A549 (cell line): ENCODE data around the gene LARGE1. TPM values are rescaled to one million over a fixed set of nuclear protein-coding genes. Genes with fewer than 3 reads are reported as not detected.

ENCODE experiments used
- ATAC-seq, 2 experiments: fragments of 200-7000 bp in 1 of 2; fragments of >200 bp in 1 of 2; cut with Nextera tagmentation in 1 of 2; cut with Tn5 transposase in 1 of 2; 3 replicates each; pipeline versions ENCODE4 v1.8.0 to v1.9.1; 2018 to 2020; ENCODE audit warnings: mild to moderate bottlenecking in 1 of 2, moderate library complexity in 1 of 2
- CTCF ChIA-PET: fragments of 300-600 bp; sonication (Branson Sonifier 250); formaldehyde crosslinking; extraction: SDS; loops from one replicate; lab custom pipeline; 2021; ENCODE audit warnings: antibody characterized with exemption, inconsistent platforms; lab: Yijun Ruan, JAX
- POLR2A ChIA-PET: fragments of 350-600 bp; formaldehyde crosslinking; extraction: SDS; loops from one replicate; lab custom pipeline; 2021; ENCODE audit warnings: antibody characterized with exemption, inconsistent platforms; lab: Yijun Ruan, JAX
- DNase-seq, 2 experiments: peaks; one replicate each; pipeline versions ENCODE4 v3.0.0 to v3.0.0-alpha.2; 2011 to 2016; ENCODE audit warnings: low read depth in 1 of 2, low spot score in 1 of 2
- FAIRE-seq: peaks from 2 replicates; lab custom pipeline; 2011; peaks lifted over from hg19 to GRCh38; lab: Jason Lieb, UNC
- H3K27ac ChIP-seq, 2 experiments: fragments of >200 bp; sonication (Bioruptor Twin); formaldehyde crosslinking; 3 replicates each; pipeline ENCODE4 v1.5.1; 2016 to 2017
- H3K4me1 ChIP-seq: fragments of >200 bp; sonication (Bioruptor Twin); formaldehyde crosslinking; 3 replicates; pipeline ENCODE4 v1.6.1; 2016
- H3K4me2 ChIP-seq: fragments of >200 bp; sonication (Bioruptor Twin); formaldehyde crosslinking; 3 replicates; pipeline ENCODE4 v1.6.1; 2016
- H3K4me3 ChIP-seq: fragments of >200 bp; sonication (Bioruptor Twin); formaldehyde crosslinking; 3 replicates; pipeline ENCODE4 v1.5.1; 2016
- H3K9me3 ChIP-seq: fragments of >200 bp; sonication (Bioruptor Twin); formaldehyde crosslinking; 3 replicates; pipeline ENCODE4 v1.6.1; 2016
- BHLHE40 ChIP-seq: IDR thresholded peaks from 2 replicates; pipeline ENCODE4 v1.6.1; 2012; ENCODE audit warnings: low read depth, low read length, inconsistent platforms
- CHD2 ChIP-seq: fragments of 150-350 bp; IDR thresholded peaks from 2 replicates; pipeline ENCODE4 v1.6.1; 2014; ENCODE audit warnings: low read length; ENCODE audit not compliant: partially characterized antibody
- CHD4 ChIP-seq: fragments of 200-600 bp; sonication (generic); IDR thresholded peaks from 2 replicates; pipeline ENCODE4 v1.6.1; 2016; ENCODE audit warnings: antibody characterized with exemption, mild to moderate bottlenecking, borderline replicate concordance
- E2F6 ChIP-seq: IDR thresholded peaks from 2 replicates; pipeline ENCODE4 v1.6.1; 2012; ENCODE audit warnings: low read depth, borderline replicate concordance
- EP300 ChIP-seq, 2 experiments: fragments of >200 bp; sonication (Bioruptor Twin); formaldehyde crosslinking; IDR thresholded peaks; 2 replicates in 1 of 2; 3 replicates in 1 of 2; pipeline ENCODE4 v1.6.1; 2016 to 2017
- FOSB ChIP-seq: fragments of 250-450 bp; sonication (Bioruptor Pico); IDR thresholded peaks from 2 replicates; pipeline ENCODE4 v1.5.0; 2020; ENCODE audit warnings: mild to moderate bottlenecking, moderate library complexity
- FOSL2 ChIP-seq, 2 experiments: fragments of 450-650 bp in 1 of 2; fragments of >200 bp in 1 of 2; sonication (Bioruptor Twin) in 1 of 2; formaldehyde crosslinking; IDR thresholded peaks; 2 replicates each; pipeline versions ENCODE4 v1.5.0 to v1.6.1; 2016 to 2020; ENCODE audit warnings: mild to moderate bottlenecking in 1 of 2, moderate library complexity in 1 of 2
- GATA3 ChIP-seq: IDR thresholded peaks from 2 replicates; pipeline ENCODE4 v1.6.1; 2012; ENCODE audit warnings: borderline replicate concordance
- HES2 ChIP-seq: fragments of >200 bp; sonication (Bioruptor Twin); formaldehyde crosslinking; IDR thresholded peaks from 2 replicates; pipeline ENCODE4 v1.6.1; 2016
- HMGXB4 ChIP-seq: fragments of 250-450 bp; sonication (Bioruptor Pico); IDR thresholded peaks from 2 replicates; pipeline ENCODE4 v1.5.0; 2021; ENCODE audit warnings: mild to moderate bottlenecking, moderate library complexity, borderline replicate concordance
- HOXB13 ChIP-seq: fragments of 250-450 bp; sonication (Bioruptor Pico); IDR thresholded peaks from 2 replicates; pipeline ENCODE4 v1.5.0; 2020; ENCODE audit warnings: low read depth, mild to moderate bottlenecking, moderate library complexity
- HOXB5 ChIP-seq: fragments of 250-450 bp; sonication (Bioruptor Pico); IDR thresholded peaks from 2 replicates; pipeline ENCODE4 v1.5.0; 2020; ENCODE audit warnings: mild to moderate bottlenecking, moderate library complexity
- KDM1A ChIP-seq: fragments of 200-600 bp; sonication (generic); IDR thresholded peaks from 2 replicates; pipeline ENCODE4 v1.6.1; 2016; ENCODE audit warnings: low read depth, mild to moderate bottlenecking
- MAZ ChIP-seq: fragments of 150-350 bp; IDR thresholded peaks from 2 replicates; pipeline ENCODE4 v1.6.1; 2014; ENCODE audit warnings: antibody characterized with exemption, low read depth, low read length, borderline replicate concordance
- NPAS2 ChIP-seq: fragments of 250-450 bp; sonication (Bioruptor Pico); IDR thresholded peaks from 2 replicates; pipeline ENCODE4 v1.8.0; 2022; ENCODE audit warnings: mild to moderate bottlenecking, moderate library complexity, borderline replicate concordance
- PBX3 ChIP-seq: IDR thresholded peaks from 2 replicates; pipeline ENCODE4 v1.6.1; 2012
- PHF8 ChIP-seq: fragments of 200-600 bp; sonication (generic); IDR thresholded peaks from 2 replicates; pipeline ENCODE4 v1.6.1; 2016; ENCODE audit warnings: low read depth, mild to moderate bottlenecking, antibody characterized with exemption, moderate library complexity, borderline replicate concordance
- POLR2AphosphoS2 ChIP-seq: conservative IDR thresholded peaks from 2 replicates; pipeline ENCODE4 v1.6.1; 2012; ENCODE audit warnings: low read length, improper control_type of control experiment, inconsistent platforms
- REST ChIP-seq: fragments of 200-600 bp; sonication (generic); IDR thresholded peaks from 2 replicates; pipeline ENCODE4 v1.6.1; 2016; ENCODE audit warnings: antibody characterized with exemption, mild to moderate bottlenecking, moderate library complexity
- RNF2 ChIP-seq: fragments of 200-600 bp; sonication (generic); IDR thresholded peaks from 2 replicates; pipeline ENCODE4 v1.6.1; 2016; ENCODE audit warnings: low read depth, mild to moderate bottlenecking, antibody characterized with exemption, moderate library complexity, borderline replicate concordance
- SMC3 ChIP-seq: fragments of >200 bp; sonication (Bioruptor Twin); formaldehyde crosslinking; IDR thresholded peaks from 3 replicates; pipeline ENCODE4 v1.6.1; 2018; ENCODE audit warnings: inconsistent platforms
- SREBF2 ChIP-seq: fragments of 450-650 bp; IDR thresholded peaks from 2 replicates; pipeline ENCODE4 v1.6.1; 2014; ENCODE audit warnings: mild to moderate bottlenecking, moderate library complexity
- TFCP2L1 ChIP-seq: fragments of 250-450 bp; sonication (Bioruptor Pico); IDR thresholded peaks from 2 replicates; pipeline ENCODE4 v1.5.0; 2021; ENCODE audit warnings: mild to moderate bottlenecking
- TP53 ChIP-seq: fragments of 250-450 bp; sonication (Bioruptor Pico); IDR thresholded peaks from 2 replicates; pipeline ENCODE4 v1.5.0; 2021; ENCODE audit warnings: mild to moderate bottlenecking, moderate library complexity
- ZC3H11A ChIP-seq: fragments of 450-650 bp; IDR thresholded peaks from 2 replicates; pipeline ENCODE4 v1.6.1; 2014; ENCODE audit warnings: antibody characterized with exemption, mild to moderate bottlenecking
- ZFP36 ChIP-seq: fragments of 450-650 bp; IDR thresholded peaks from 2 replicates; pipeline ENCODE4 v1.6.1; 2014; ENCODE audit warnings: borderline replicate concordance; ENCODE audit not compliant: partially characterized antibody
- ZNF302 ChIP-seq: fragments of 250-450 bp; sonication (Bioruptor Pico); IDR thresholded peaks from 2 replicates; pipeline ENCODE4 v1.9.0; 2021; ENCODE audit warnings: inconsistent platforms, mild to moderate bottlenecking, moderate library complexity
- WGBS: methylation state at CpG from one replicate; pipeline ENCODE4 v1.1.6; 2017; ENCODE audit errors: missing lambda C conversion rate; 5-methylcytosine and 5-hydroxymethylcytosine counted together
- polyA plus RNA-seq, 4 experiments: library from polyadenylated mRNA; depleted of rRNA in 3 of 4; stranded (reverse); fragments of >200 nt; fragmentation: RNase III in 1 of 4; extraction: RNeasy Plus Mini Kit Qiagen cat#74134 plus additional on column Dnase treatment in 1 of 4; gene quantifications; 2 replicates in 3 of 4; 3 replicates in 1 of 4; pipeline ENCODE4 v1.2.3, GENCODE V29; 2011 to 2017

The LARGE1 gene
- polyA plus RNA-seq, 2 of the 4 experiments (the other 2 are of a cell fraction) = 2.7 to 5.8 TPM

- Histone ChIP-seq H3K4me1 (no peaks in the 10 kb centered on the region), H3K27ac (no peak overlapping the region), H3K4me2 (no peak overlapping the region), H3K4me3 (no peak overlapping the region), H3K9me3 (no peaks in the 10 kb centered on the region)
- no peak for DNase-seq
- POLR2A ChIA-PET = no interaction called here
- no peak for TF ChIP-seq HOXB13 (CRISPR knock-in tag)
- no peak for TF ChIP-seq CHD2
- no peak for TF ChIP-seq E2F6
- no peak for TF ChIP-seq TFCP2L1 (CRISPR knock-in tag)
- no peak for TF ChIP-seq SREBF2
- TF ChIP-seq REST = no peak
- TF ChIP-seq POLR2AphosphoS2 = no peak
- no peak for TF ChIP-seq PHF8
- no peak for TF ChIP-seq KDM1A
- no peak for TF ChIP-seq NPAS2
- no peak for TF ChIP-seq EP300 (IDR thresholded peaks at IDR 0.05)
- TF ChIP-seq TP53 (CRISPR knock-in tag) = no peak
- TF ChIP-seq HMGXB4 (CRISPR knock-in tag) = no peak
- ATAC-seq = no peak
- CTCF ChIA-PET = interaction anchor here (0.9 kb wide), 1 partner anchor 9 kb away, joined by 3 read pairs; no protein-coding TSS in a partner anchor
- 39% methylated on average over 4 of the region's 4 CpGs for WGBS
- no peak for FAIRE-seq
Observed at GRCh38 chr22:33841281-33842005, 78.8 kb downstream of the LARGE1 start.

- Histone ChIP-seq H3K27ac (no peak overlapping the region), H3K4me3 (no peak overlapping the region), H3K9me3 (no peaks in the 10 kb centered on the region), H3K4me1 (no peaks in the 10 kb centered on the region), H3K4me2 (no peak overlapping the region)
- whole genome bisulfite sequencing = 58% methylated on average over 6 of the region's 6 CpGs
- DNase-seq (no peak), FAIRE-seq (no peak), ATAC-seq (no peak)
- ChIA-PET POLR2A (no interaction called here), CTCF (interaction anchor here (1.0 kb wide), 1 partner anchor 1317 kb away, joined by 3 read pairs; no protein-coding TSS in a partner anchor)
- TF ChIP-seq PBX3 = no peak
- no peak for TF ChIP-seq ZFP36
- no peak for TF ChIP-seq FOSL2 (IDR thresholded peaks at IDR 0.05)
- no peak for TF ChIP-seq FOSL2 (CRISPR knock-in tag; IDR thresholded peaks at IDR 0.05)
- TF ChIP-seq FOSB = no peak
- TF ChIP-seq MAZ = no peak
- TF ChIP-seq ZNF302 (CRISPR knock-in tag) = no peak
- TF ChIP-seq CHD2 = no peak
- TF ChIP-seq ZC3H11A = no peak
- no peak for TF ChIP-seq CHD4
- no peak for TF ChIP-seq HES2
- no peak for TF ChIP-seq SMC3
- no peak for TF ChIP-seq BHLHE40
- TF ChIP-seq TP53 (CRISPR knock-in tag) = no peak
- no peak for TF ChIP-seq HOXB5
- TF ChIP-seq POLR2AphosphoS2 = no peak
- no peak for TF ChIP-seq GATA3
- TF ChIP-seq RNF2 = no peak
Observed at GRCh38 chr22:33838644-33839043, 81.6 kb downstream of the LARGE1 start.
